ENCODE results near the gene GALNT15. TPM values are rescaled to one million over a fixed set of nuclear protein-coding genes. Genes with fewer than 3 reads are reported as not detected.
A peak's percentile ranks its signal among the peaks of the same experiment; 100 is the strongest.

The GALNT15 gene
- total RNA-seq, 3 donors from 2014 or later = 68.5 to 492 (median 215) TPM

DNA sequence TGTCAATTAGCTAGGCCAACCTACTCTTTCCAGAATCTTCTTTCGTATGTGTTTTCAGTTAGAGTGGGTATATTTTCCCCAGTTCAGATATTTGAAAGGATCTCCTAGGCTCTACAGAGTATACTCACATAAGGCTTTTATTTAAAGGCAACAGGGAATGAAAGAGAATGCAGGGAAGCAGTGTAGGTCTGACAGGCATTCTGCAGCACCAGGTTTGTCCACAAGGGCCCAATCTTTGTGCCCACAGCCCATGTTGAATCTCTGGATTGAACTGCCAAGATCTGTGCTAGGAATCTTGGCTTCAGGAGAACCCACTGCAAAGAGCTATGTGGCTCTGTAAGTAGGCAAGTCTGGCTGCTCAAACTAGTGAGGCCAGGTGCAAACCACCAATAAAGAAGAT lies 24.2 kb upstream of the GALNT15 start:
- TF ChIP-seq, protein P1, sequence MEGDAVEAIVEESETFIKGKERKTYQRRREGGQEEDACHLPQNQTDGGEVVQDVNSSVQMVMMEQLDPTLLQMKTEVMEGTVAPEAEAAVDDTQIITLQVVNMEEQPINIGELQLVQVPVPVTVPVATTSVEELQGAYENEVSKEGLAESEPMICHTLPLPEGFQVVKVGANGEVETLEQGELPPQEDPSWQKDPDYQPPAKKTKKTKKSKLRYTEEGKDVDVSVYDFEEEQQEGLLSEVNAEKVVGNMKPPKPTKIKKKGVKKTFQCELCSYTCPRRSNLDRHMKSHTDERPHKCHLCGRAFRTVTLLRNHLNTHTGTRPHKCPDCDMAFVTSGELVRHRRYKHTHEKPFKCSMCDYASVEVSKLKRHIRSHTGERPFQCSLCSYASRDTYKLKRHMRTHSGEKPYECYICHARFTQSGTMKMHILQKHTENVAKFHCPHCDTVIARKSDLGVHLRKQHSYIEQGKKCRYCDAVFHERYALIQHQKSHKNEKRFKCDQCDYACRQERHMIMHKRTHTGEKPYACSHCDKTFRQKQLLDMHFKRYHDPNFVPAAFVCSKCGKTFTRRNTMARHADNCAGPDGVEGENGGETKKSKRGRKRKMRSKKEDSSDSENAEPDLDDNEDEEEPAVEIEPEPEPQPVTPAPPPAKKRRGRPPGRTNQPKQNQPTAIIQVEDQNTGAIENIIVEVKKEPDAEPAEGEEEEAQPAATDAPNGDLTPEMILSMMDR (IDR thresholded peaks at IDR 0.05) = no peak
- TF ChIP-seq POLR2AphosphoS5 (IDR thresholded peaks at IDR 0.05) (no peak), POLR2A (IDR thresholded peaks at IDR 0.05) (no peak)
- Histone ChIP-seq H3K36me3 (no peaks in the 10 kb centered on the region), H3K4me1 (peaks cover 0 to 4% of the 10 kb centered on the region in 2 donors), H3K9me3 (peaks cover 0 to 8% of the 10 kb centered on the region in 2 donors), H3K27me3 (no peaks in the 10 kb centered on the region), H3K27ac (peak overlapping the region; percentile 37 to 76), H3K4me3 (no peak overlapping the region)
- intact Hi-C loops (cut with DNase I; ENCODE audit: low total_unique reads) = no loop called here
- no peak for DNase-seq (ENCODE audit: low spot score in 2 of 2)

DNA sequence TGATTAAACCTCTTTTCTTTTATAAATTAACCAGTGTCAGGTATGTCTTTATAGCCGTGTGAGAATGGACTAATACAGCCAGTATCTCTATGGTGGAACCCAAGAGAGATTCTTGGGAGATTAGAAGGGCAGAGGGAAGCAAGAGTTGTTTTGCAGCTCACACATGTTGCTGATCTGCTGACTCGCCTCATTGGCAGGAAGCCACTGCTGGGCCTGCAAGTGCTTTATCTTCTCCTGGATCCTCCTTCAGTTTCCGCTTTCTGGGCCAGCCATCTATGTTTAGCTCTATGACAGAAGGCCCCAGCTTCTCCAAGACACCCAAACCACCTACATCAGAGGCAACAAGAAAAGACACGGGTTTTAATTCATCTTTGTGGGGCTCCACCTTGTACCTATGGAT lies 23.4 kb upstream of the GALNT15 start:
- H3K9me3 ChIP-seq = peaks cover 0 to 8% of the 10 kb centered on the region in 2 donors
- TF ChIP-seq, protein P1 (IDR thresholded peaks at IDR 0.05) = no peak
- TF ChIP-seq POLR2A (IDR thresholded peaks at IDR 0.05) (no peak), POLR2AphosphoS5 (IDR thresholded peaks at IDR 0.05) (peak in 1 of 3 donors; percentile 28)
- H3K36me3 ChIP-seq = no peaks in the 10 kb centered on the region
- intact Hi-C loops (cut with DNase I; ENCODE audit: low total_unique reads) = no loop called here
- peak in 1 of 2 donors; percentile 29 for DNase-seq (ENCODE audit: low spot score in 2 of 2)
- peak overlapping the region; percentile 37 to 76 for H3K27ac ChIP-seq
- no peak overlapping the region for H3K4me3 ChIP-seq
- no peaks in the 10 kb centered on the region for H3K27me3 ChIP-seq
- peaks cover 0 to 4% of the 10 kb centered on the region in 2 donors for H3K4me1 ChIP-seq

DNA sequence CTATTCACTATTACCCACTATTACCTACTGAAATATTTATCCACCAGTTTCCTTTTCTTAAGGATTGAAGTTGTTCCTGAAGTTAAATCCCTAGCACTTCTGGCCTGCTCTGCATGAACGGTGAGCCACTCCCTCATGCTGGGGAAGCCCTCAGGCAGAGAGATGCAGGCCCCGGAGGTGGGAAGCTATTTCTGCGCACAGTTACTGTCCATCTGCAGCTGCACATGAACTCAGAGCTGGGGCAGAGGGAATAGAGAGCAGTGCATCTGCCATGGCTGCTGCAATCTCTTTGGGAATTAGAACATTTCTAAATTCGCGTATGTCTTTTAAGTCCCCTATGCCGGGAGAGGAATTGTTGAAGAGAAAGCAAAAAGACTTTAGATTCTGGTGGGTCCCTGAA lies 6.3 kb upstream of the GALNT15 start:
- DNase-seq (ENCODE audit: low spot score in 2 of 2) = no peak
- H3K4me3 ChIP-seq = no peak overlapping the region

DNA sequence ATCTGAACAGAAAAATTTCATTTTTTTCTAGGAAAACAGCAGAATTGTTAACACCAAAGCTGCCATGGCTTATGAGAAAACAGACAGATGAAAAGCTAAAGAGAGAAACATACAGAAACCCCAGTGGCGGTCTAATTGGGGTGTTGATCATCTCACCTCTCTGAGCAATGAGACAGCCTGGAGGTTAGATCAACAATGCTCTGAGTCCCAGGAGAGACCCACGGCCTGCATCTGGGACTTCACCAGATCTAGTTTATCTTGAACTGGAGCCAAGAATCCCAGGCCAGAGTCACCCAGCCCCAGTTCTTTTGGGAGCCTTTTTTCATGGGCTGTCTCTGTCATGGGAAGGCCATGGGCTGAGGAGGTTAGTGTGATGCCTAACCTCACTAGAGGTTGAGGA lies 3.5 kb upstream of the GALNT15 start:
- H3K4me1 ChIP-seq = peaks cover 5 to 9% of the 10 kb centered on the region in 2 donors
- TF ChIP-seq POLR2AphosphoS5 (IDR thresholded peaks at IDR 0.05) = no peak
- TF ChIP-seq POLR2A (IDR thresholded peaks at IDR 0.05) = no peak
- TF ChIP-seq, protein P1 (IDR thresholded peaks at IDR 0.05) = no peak
- no peaks in the 10 kb centered on the region for H3K27me3 ChIP-seq
- no peaks in the 10 kb centered on the region for H3K36me3 ChIP-seq
- no peak overlapping the region for H3K4me3 ChIP-seq
- intact Hi-C loops (cut with DNase I; ENCODE audit: low total_unique reads) = no loop called here
- H3K9me3 ChIP-seq = no peaks in the 10 kb centered on the region
- DNase-seq (ENCODE audit: low spot score in 2 of 2) = no peak
- H3K27ac ChIP-seq = no peak overlapping the region

More for the DNA sequence above, 6.3 kb upstream of the GALNT15 start:
- no peaks in the 10 kb centered on the region for H3K4me1 ChIP-seq
- H3K27me3 ChIP-seq = no peaks in the 10 kb centered on the region
- TF ChIP-seq POLR2A (IDR thresholded peaks at IDR 0.05) = no peak
- no peak for TF ChIP-seq POLR2AphosphoS5 (IDR thresholded peaks at IDR 0.05)
- TF ChIP-seq, protein P1 (IDR thresholded peaks at IDR 0.05) = no peak
- no peaks in the 10 kb centered on the region for H3K36me3 ChIP-seq
- intact Hi-C loops (cut with DNase I; ENCODE audit: low total_unique reads) = no loop called here
- no peaks in the 10 kb centered on the region for H3K9me3 ChIP-seq
- no peak overlapping the region for H3K27ac ChIP-seq

DNA sequence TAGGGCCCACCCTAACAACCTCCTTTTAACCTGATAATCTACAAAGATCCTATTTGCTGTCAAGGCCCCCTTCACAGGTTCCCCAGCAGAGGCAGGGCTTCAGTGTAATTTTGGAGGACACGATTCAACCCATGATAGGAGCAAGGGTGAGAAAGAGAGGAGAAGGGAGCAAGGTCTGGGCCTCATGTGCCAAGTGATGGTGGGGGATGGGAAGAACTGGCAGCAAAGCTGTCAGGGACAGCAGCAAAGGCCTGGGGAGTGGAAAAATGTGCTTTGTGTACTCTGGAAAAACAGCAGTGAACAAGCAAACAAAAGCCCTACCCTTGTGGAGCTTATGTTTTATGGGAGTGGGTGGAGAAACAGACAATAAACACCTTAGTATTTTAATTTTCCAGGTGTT lies 2.7 kb upstream of the GALNT15 start:
- H3K36me3 ChIP-seq = no peaks in the 10 kb centered on the region
- no peak overlapping the region for H3K27ac ChIP-seq
- no peak overlapping the region for H3K4me3 ChIP-seq
- H3K27me3 ChIP-seq = no peaks in the 10 kb centered on the region
- H3K4me1 ChIP-seq = peaks cover 5 to 9% of the 10 kb centered on the region in 2 donors
- TF ChIP-seq POLR2AphosphoS5 (IDR thresholded peaks at IDR 0.05) = no peak
- no peaks in the 10 kb centered on the region for H3K9me3 ChIP-seq
- intact Hi-C loops (cut with DNase I; ENCODE audit: low total_unique reads) = no loop called here
- DNase-seq (ENCODE audit: low spot score in 2 of 2) = no peak

Data from breast epithelium (tissue), 4 donors.